Bone marrow (tissue), 2 donors: ENCODE data around the gene RALGAPB.
"Not testable (repeated sequence)": the region's sequence is repeated elsewhere in the genome, so short reads cannot be mapped to it uniquely, and the experiment has no call there.

Experiments used
- DNase-seq, 2 donors: peaks; one replicate each; lab custom pipeline; 2025; lab: John Stamatoyannopoulos, UW

Gene RALGAPB

DNA sequence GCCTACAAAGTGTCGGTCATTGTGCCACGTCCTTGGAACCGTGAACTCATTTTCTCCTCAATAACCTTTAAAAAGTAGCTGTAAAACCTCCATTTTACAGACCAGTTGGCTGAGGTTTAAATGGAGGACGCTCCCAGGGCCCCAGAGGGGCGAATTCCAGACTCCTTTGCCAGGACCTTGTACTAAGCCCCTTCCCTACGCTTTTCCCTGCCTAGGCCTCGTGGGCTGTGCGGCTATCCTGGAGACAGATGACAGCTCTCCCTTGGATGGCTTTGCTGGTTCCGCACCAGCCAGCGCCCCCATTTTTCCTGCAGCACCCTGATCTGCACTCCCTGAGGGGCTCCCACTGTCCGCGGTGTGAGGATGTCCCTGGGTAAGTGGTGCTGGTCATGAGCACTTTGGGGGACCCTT lies 25.4 kb upstream of the RALGAPB start:
- no peak for DNase-seq

DNA sequence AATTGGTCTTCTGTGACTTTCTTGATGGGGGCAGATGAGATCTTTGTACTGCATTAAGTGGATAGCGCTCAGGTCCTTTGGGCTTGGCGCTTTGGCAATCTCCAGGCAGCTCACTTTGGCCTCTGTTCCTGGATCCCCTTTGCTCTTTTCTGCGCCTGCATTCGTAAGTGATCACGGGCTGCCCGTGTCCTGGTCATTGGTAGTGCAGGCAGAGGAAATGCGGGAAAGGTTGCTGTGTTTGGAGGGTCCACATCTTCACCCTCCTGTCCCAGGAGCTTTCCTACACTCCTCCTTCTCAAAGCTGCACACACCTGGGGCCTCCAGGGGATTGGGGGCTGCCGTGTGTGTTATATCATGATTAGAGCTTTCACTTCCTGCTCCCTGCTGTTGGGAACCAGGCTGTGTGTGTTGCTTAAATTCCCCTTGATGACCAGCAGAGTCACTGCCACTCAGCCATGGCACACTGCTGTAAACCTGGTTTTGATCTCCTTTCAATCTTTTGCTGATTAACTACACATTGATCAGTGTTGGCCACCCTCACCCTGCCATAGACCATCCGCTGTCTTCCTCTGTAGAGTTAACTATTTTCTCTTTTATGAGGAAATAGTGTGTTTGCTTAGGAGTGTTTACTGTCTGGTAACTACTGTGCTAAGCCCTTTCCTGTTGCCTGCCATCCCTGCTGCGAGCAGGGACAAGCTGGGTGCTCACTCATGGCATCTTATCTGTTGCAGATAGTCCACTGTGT lies 24.5 kb upstream of the RALGAPB start:
- no peak for DNase-seq

DNA sequence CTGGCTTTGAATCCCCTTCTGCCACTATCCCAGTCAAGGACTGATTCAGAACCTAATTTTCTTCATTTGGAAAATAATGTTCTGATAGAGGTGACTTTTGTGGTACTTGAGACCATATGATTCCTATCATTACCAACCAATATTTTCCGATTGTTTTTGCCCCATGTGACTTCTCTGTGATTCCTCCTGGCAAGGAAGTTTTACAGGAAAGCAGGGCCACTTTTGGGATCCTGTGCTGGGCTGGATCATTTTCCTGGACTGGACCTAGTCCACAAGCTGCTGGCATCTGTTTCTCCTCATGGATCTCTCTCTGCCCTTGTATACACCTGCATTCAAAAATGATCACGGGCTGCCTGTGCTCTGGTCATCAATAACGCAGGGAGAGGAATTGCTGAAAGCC lies 23.6 kb upstream of the RALGAPB start:
- no peak for DNase-seq

DNA sequence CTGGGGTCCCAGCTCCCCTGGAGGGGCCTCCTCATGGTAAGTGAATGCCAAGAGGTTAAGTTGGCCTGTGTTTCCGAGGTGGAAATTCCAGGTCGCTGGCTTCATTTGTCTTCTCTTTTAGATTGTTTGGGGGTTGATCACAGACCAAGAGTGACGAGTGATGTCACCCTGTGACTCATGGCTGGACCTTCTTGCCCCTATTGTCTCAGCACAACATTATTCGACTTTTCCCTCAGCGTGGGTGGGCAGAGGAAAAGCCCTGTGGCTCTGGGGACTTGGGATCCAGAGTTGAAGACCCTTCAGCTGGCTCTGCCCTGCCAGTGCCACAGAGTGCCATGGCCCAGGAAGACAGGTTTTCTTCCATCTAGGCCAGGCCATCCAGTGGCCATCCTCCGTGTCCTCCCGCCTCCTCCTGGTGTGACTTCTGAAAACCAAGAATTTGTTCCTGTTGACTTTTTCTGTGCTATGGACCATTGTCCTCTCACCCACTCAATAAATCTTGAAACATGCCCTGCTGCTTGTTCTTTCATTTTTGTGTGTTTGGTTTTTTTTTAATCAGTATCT lies 22.1 kb upstream of the RALGAPB start:
- DNase-seq: no peak

DNA sequence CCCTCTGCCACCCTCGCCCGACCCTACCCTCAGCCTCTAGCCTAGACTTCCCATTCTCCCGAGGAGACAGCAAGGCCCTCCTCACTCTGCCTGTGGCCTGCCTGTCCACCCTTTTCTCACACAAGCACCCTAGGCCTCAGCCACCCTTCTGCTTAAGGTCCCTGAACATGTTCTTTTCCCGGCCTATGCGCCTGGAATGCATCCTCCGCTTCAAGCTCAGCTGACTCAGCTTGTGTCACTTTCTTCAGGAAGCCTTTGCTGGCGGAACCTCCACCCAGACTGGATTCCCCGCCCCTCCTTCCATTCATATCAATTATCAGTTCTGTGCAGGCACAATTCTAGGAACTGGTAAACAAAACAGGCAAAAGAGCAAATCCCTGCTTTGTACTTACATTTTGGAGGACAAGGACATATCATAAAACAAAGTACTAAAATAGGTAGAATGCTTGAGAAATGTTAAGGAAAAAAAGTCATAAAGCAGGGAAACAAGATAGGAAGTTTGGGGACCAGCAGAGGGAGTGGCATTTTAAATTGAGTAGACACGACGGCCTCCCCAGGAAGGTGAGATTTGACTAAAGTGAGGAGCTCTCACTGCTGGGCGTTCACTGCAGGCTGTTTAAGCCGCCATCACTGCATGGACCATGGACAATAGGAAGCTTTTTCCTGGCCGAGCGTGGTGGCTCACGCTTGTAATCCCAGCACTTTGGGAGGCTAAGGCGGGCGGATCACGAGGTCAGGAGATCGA lies 19.6 kb upstream of the RALGAPB start:
- DNase-seq: no peak

DNA sequence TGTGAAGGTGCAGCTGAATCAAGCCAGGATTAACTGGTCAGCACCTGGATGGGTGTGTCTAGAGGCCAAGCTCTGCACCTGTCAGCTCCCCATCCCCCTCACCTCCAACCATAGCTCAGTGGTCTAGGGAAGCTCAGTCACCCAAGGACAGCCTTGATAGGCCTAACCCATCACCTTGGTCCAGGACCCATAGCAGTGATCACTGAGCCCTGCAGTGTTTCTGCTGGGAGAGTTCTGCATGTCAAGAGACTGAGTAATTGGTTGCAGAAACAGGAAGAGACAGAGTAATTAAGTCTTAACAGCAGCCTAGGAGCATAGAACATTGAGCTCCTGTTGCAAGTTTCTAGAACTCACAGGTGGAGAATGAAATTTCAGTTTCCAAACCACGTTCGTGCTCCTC lies 18.7 kb upstream of the RALGAPB start:
- no peak for DNase-seq

DNA sequence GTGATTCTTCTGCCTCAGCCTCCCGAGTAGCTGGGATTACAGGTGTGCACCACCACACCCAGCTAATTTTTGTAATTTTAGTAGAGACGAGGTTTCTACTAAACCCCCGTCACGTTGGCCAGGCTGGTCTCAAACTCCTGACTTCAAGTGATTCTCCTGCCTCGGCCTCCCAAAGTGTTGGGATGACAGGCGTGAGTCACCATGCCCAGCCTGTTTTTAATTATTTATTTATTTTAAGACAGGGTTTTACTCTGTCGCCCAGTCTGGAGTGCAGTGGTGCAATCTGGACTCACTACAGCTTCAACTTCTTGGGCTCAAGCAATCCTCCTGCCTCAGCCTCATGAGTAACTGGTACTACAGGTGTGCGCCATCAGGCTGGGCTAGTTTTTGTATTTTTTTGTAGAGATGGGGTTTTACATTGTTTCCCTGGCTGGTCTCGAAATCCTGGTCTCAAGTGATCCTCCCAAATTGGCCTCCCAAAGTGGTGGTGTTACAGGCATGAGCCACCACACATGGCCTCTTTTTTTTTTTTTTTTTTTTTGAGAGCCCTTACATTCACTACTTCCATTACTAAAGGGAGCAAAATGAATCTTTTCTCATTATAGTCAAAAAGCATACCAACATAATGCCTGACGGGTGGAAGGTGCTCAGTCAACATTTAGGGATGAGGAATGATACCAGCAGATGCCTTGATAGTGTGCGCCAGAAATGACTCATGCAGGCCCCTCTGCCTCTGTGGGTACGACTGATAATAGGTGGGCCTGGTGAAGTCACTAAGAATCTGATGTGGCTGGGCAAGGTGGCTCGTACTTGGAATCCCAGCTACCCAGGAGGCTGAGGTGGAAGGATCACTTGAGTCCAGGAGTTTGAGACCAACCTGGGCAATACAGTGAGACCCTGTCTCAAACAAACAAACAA lies 17.8 kb upstream of the RALGAPB start:
- no peak for DNase-seq

DNA sequence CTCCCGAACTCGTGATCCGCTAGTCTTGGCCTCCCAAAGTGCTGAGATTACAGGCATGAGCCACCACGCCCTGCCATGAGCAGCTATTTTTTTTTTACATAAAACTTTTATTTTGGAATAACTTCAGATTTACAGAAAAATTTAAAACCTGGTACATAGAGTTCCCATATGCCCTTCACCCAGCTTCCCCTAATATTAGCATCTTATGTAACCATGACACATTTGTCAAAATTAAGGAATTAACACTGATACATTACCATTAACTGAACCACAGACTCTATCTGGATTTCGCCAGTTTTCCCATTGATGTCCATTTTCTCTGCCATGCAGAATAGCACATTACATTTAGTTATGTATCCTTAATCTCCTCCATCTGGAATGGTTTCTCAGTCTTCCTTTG lies 14.3 kb upstream of the RALGAPB start:
- DNase-seq: no peak

DNA sequence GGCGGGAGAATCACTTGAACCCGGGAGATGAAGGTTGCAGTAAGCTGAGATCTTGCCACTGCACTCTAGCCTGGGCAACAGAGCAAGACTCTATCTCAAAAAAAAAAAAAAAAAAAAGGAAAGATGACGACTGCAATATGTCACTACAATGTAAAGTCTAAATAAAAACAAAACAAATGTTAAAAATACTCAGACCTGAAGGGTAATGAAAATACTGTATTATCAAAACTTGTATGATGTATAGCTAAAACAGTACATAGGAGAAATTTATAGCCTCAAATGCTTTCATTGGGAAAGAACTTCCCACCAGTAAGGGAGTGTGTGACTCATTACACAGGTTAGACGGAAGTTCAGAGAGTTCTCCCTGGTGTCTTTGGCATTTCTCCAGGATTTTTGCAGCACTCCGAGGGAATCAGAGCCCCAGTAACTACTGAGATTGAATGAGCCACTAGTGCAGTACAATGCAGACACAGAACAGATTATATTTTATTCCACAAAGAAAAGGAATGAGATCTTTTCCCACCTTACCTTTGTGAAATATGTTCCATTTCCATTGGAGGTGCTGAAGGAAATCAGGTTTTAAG lies 12.5 kb upstream of the RALGAPB start:
- no peak for DNase-seq

DNA sequence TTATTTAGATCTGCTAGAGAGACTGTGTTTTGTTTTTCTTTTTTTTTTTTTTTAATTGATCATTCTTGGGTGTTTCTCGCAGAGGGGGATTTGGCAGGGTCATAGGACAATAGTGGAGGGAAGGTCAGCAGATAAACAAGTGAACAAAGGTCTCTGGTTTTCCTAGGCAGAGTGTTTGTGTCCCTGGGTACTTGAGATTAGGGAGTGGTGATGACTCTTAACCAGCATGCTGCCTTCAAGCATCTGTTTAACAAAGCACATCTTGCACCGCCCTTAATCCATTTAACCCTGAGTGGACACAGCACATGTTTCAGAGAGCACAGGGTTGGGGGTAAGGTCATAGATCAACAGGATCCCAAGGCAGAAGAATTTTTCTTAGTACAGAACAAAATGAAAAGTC lies 12.0 kb upstream of the RALGAPB start:
- DNase-seq: not testable (repeated sequence)

DNA sequence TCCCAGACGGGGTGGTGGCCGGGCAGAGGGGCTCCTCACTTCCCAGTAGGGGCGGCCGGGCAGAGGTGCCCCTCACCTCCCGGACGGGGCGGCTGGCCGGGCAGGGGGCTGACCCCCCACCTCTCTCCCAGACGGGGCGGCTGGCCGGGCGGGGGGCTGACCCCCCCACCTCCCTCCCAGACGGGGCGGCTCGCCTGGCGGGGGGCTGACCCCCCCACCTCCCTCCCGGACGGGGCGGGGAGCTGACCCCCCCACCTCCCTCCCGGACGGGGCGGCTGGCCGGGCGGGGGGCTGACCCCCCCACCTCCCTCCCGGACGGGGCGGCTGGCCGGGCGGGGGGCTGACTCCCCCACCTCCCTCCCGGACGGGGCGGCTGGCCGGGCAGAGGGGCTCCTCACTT lies 11.5 kb upstream of the RALGAPB start:
- DNase-seq: not testable (repeated sequence)

DNA sequence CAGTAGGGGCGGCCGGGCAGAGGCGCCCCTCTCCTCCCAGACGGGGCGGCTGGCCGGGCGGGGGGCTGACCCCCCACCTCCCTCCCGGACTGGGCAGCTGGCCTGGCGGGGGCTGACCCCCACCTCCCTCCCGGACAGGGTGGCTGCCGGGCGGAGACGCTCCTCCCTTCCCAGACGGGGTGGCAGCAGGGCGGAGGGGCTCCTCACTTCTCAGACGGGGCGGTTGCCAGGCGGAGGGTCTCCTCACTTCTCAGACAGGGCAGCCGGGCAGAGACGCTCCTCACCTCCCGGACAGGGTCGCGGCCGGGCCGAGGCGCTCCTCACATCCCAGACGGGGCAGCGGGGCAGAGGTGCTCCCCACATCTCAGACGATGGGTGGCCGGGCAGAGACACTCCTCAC lies 11.1 kb upstream of the RALGAPB start:
- not testable (repeated sequence) for DNase-seq

DNA sequence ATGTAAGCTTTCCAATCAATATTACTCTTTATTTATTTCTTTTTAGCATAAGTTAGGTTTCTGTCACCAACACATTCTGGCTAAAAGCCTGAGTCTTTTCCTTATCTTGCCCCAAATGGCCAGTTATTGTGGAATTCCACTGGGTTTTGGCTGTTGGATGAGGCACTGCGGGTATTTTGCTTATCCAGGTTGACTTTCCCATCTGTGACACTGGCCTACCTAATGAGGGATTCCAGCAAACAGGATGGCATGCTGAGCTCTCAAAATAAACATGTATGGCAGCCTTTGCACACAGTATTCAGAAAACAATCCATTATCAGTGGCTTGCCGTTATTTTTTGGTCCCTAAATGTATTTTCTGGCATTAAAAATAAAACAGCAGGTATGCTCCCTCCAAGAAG lies 6.5 kb upstream of the RALGAPB start:
- DNase-seq: no peak

DNA sequence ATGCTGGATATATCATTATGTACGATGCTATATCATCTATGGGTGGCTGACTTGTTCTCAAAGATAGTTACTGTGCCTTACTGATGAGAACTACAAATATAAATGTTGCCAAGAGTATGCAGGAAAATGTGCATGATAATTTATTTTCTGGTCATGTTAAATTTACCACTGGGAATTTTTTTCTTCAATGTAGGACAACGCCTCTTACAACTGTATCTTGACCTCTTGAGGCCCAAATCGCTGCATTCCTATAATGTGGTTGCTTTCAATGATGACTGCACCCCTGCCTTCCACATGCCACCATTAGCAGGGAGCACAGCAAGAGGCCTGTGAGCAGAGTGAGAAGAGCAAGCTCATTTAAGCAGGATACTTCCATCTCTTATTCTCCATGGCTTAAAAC lies 5.7 kb upstream of the RALGAPB start:
- no peak for DNase-seq

DNA sequence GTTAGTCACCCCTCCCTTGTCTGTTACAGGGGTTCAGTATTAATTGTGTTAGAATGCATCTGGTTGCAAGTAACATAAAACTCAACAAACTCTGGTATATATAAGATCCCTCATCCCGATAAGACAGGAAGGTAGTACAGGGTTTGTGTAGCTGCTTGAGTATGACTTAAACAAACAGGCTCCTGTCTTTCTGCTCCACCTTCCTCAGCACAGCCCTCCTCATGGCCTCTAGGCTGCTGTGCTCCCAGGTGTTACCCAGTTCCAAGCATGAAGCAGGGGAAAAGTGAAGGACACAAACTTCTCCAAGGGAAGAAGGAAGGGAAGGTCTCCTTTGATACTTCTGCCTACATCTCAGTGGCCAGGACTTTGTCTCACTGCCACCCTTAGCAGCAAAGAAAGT lies 1.4 kb upstream of the RALGAPB start:
- DNase-seq: no peak

DNA sequence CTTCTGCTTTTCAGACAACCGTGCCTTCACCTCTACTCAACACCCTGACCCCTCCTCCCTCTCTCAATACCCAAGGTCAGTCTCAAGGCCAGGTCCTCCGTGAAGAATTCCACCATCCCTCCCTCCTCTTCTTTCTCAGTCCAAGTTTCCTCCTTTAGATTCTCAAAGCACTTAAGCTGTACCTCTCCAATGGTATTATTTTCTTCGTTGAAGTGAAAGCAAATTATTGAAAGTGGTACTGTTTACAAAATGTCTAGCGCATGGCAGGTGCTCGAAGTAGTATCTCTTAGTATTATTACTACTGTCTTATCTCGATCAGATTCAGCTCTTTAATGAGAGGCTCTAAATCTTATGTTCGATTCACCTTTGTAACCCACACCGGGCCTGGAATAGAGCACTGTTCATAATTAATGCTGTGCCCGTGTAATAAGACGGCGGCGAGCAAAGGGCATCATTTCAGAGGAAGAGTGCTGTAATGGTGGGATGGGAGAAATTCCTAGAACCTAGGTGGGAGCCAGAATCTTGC lies 593 bp upstream of the RALGAPB start:
- DNase-seq: no peak

DNA sequence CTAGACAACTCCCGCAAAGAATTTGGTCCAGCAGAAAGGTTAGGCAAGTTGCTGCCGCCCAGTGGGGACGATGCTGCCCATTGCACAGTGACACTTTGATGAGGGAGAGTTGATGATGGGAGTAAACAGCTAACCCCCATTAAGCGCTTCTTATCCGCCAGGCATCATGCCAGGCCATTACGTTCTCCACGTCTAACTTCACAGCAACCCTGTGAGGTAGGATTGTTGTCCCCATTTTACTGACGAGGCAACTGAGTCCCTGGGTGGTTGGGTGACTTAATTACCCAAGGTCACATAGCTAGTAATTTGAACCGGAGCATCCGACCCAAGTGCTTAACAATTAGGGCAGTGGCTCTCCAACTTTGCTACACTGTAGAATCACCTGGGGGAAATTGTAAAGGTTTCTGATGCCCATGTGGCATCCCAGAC lies 738 bp downstream of the RALGAPB start:
- DNase-seq: no peak

DNA sequence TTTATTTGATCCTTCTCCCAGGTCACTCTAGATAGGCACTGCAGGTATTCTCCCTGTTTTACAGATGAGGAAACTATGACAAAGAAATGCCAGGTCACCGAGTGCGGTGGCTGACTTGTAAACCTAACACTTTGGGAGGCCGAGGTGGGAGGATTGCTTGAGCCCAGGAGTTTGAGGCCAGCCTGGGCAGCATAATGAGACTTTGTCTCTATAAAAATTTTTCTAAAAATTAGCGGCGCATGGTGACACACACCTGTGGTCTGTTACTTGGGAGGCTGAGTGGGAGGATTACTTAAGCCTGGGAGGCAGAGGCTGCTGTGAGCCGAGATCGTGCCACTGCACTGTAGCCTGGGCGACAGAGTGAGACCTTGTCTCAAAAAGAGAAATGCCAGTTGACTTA lies 5.1 kb downstream of the RALGAPB start:
- DNase-seq: no peak

DNA sequence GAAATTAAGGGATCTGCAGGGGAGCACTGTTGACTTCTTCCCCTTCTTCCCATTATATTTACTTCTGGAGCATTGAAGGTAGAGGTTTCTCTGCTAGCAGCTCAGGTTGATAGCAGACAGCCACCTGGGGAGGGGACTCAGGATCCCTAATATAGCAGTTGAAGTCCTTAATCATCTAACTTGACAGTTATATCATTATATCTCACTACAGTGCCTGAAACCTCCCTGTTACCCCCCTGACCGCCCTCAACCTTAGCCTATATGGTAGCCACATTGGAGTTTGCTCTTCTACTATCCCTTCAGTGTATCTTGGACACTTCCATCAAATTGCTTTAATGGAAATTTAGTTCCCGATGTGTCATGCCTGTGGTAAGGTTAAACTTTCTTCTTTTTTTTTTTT lies 7.0 kb downstream of the RALGAPB start:
- no peak for DNase-seq

DNA sequence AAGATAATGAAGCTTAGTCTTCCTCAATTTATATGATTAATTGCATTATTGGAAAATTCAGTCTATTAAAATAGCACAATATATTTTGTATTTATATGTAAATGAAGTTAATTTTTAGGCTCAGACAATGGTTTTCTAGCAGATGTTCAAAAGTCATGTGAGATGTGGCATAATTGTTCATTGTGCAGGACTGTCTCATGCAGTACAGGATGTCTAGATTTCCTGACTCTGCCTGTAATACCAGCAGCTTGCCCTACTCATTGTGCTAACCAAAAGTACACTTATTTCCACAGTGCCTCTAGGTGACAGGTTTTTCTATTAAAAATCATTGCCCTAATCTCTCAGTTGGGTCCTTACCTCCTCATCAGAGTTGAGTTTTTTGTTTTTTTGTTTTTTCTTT lies 12.4 kb downstream of the RALGAPB start:
- DNase-seq: no peak

DNA sequence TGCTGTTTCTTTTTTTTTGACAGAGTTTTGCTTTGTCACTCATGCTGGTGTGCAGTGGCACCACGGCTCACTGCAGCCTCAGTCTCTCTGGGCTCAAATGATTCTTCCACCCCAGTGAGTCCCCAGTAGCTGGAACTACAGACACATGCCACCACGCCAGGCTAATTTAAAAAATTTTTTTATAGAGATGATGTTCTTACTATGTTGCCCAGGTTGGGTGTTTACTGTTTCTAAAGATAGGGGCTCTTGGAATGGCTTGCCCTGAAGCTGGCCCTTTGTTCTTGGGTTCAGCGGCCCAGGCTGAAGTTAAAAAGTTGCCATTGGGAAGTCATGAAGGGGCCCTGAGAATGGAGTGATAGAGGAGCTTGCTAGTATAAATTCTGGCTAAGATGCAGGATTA lies 16.5 kb downstream of the RALGAPB start:
- no peak for DNase-seq
